Calu3 (cell line): Measurements from ENCODE around the gene PRODH2. TPM values are rescaled to one million over a fixed set of nuclear protein-coding genes. Genes with fewer than 3 reads are reported as not detected.

Experiments
- BruUV-seq: library from RNA; stranded (reverse); fragments of 400-500 nt; replicated peaks from 2 replicates; lab custom pipeline; 2021; lab: Mats Ljungman, UMichigan
- CTCF ChIA-PET: fragments of 300-600 bp; sonication (Branson Sonifier 250); formaldehyde crosslinking; loops from one replicate; lab custom pipeline; 2022; ENCODE audit warnings: antibody characterized with exemption; lab: Charles Lee
- DNase-seq: peaks from one replicate; pipeline ENCODE4 v3.0.0; 2022
- H3K27ac Mint-ChIP-seq: one replicate; pipeline ENCODE4 v1.8.0; 2022; ENCODE audit warnings: mixed read lengths; ENCODE audit not compliant: unreplicated experiment
- H3K27me3 Mint-ChIP-seq: one replicate; pipeline ENCODE4 v1.8.0; 2022; ENCODE audit warnings: mixed read lengths; ENCODE audit not compliant: unreplicated experiment
- H3K36me3 Mint-ChIP-seq: one replicate; pipeline ENCODE4 v1.8.0; 2022; ENCODE audit warnings: mild to moderate bottlenecking, moderate library complexity, mixed read lengths; ENCODE audit not compliant: insufficient read depth, unreplicated experiment
- H3K4me1 Mint-ChIP-seq: one replicate; pipeline ENCODE4 v1.8.0; 2022; ENCODE audit warnings: mild to moderate bottlenecking, low read depth, mixed read lengths; ENCODE audit not compliant: unreplicated experiment
- H3K4me3 Mint-ChIP-seq: one replicate; pipeline ENCODE4 v1.8.0; 2022; ENCODE audit warnings: mild to moderate bottlenecking, low read depth, moderate library complexity, mixed read lengths; ENCODE audit not compliant: unreplicated experiment
- H3K9me3 Mint-ChIP-seq: one replicate; pipeline ENCODE4 v1.8.0; 2022; ENCODE audit warnings: low read depth, mixed read lengths; ENCODE audit not compliant: unreplicated experiment
- CTCF ChIP-seq: fragments of 200-600 bp; IDR thresholded peaks from one replicate; pipeline ENCODE4 v1.8.0; 2022; ENCODE audit warnings: antibody characterized with exemption; ENCODE audit not compliant: unreplicated experiment
- intact Hi-C: fragments of 100-400 bp; cut with micrococcal nuclease; formaldehyde crosslinking; loops from one replicate; pipeline ENCODE4 v1.10.0; 2022; ENCODE audit not compliant: unreplicated experiment
- total RNA-seq: library from RNA; stranded (reverse); gene quantifications from 2 replicates; pipeline ENCODE4 v1.2.3, GENCODE V29; 2022

PRODH2 gene
- total RNA-seq, 1 experiment from 2014 or later, result not detected

DNA sequence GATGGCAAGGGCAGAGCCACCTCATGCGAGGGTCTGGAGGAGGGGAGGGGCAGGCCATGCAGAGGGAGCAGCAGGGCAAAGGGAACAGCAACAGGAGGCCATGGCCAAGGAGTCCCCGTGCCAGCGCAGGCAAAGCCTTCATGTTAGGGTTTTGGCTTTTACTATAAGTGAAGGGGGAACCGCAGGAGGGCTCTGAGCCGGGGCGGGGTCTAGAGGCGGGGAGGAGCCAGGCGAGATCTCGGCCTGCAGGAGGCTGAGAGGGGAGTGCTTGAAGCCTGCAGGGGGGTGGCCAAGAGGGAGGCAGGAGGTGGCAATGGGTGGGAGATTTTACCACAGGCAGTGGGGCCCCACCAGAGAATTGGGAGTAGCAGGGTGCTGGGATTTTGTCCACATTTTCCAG is 31.0 kb downstream of the PRODH2 start:
- H3K27ac Mint-ChIP-seq, result no peak overlapping the region
- BruUV-seq, result no TSS peak
- H3K36me3 Mint-ChIP-seq, result no peaks in the 10 kb centered on the region
- intact Hi-C loops, result no loop called here
- DNase-seq, result no peak
- no peak overlapping the region for H3K4me3 Mint-ChIP-seq
- CTCF ChIA-PET, result no interaction called here
- TF ChIP-seq CTCF, result no peak
- no peaks in the 10 kb centered on the region for H3K9me3 Mint-ChIP-seq
- no peaks in the 10 kb centered on the region for H3K27me3 Mint-ChIP-seq
- peaks cover 8% of the 10 kb centered on the region for H3K4me1 Mint-ChIP-seq

DNA sequence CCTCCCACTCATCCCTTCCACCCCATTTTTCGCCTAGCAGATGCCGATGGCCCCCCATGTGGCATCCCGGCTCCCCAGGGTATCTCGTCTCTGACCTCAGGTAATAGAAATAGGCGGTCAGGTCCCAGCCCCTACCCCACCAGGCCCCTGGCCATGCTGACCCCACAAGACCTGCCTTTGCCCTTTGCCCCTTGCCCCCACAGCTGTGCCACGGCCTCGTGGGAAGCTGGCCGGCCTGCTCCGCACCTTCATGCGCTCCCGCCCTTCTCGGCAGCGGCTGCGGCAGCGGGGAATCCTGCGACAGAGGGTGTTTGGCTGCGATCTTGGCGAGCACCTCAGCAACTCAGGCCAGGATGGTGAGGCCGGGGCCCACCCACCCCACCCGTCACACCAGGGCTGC is 31.9 kb downstream of the PRODH2 start:
- no TSS peak for BruUV-seq
- intact Hi-C loops, result no loop called here
- no peak overlapping the region for H3K4me3 Mint-ChIP-seq
- no peaks in the 10 kb centered on the region for H3K27me3 Mint-ChIP-seq
- H3K9me3 Mint-ChIP-seq, result no peaks in the 10 kb centered on the region
- CTCF ChIA-PET, result no interaction called here
- no peaks in the 10 kb centered on the region for H3K36me3 Mint-ChIP-seq
- no peak for DNase-seq
- H3K4me1 Mint-ChIP-seq, result peaks cover 8% of the 10 kb centered on the region
- H3K27ac Mint-ChIP-seq, result no peak overlapping the region
- TF ChIP-seq CTCF, result no peak

- BruUV-seq, result no TSS peak
- Mint-ChIP-seq H3K27me3 (no peaks in the 10 kb centered on the region), H3K27ac (no peak overlapping the region), H3K9me3 (no peaks in the 10 kb centered on the region), H3K36me3 (peaks cover 4% of the 10 kb centered on the region), H3K4me3 (no peak overlapping the region), H3K4me1 (peaks cover 10% of the 10 kb centered on the region)
- intact Hi-C loops, result no loop called here
- no peak for DNase-seq
- TF ChIP-seq CTCF, result no peak
- CTCF ChIA-PET, result no interaction called here
These were observed 32.6 kb downstream of the PRODH2 start for GRCh38 chr19:35780058-35780457.

GRCh38 chr19:35779033-35779432 is 33.6 kb downstream of the PRODH2 start:
- Mint-ChIP-seq H3K36me3 (peaks cover 11% of the 10 kb centered on the region), H3K4me3 (no peak overlapping the region), H3K4me1 (peaks cover 20% of the 10 kb centered on the region), H3K27me3 (no peaks in the 10 kb centered on the region), H3K9me3 (no peaks in the 10 kb centered on the region), H3K27ac (no peak overlapping the region)
- no peak for DNase-seq
- CTCF ChIA-PET, result no interaction called here
- no TSS peak for BruUV-seq
- no peak for TF ChIP-seq CTCF
- intact Hi-C loops, result no loop called here
